ENCODE results near the gene ESF1.

- TF ChIP-seq CTCF (IDR thresholded peaks at IDR 0.05) (no peak), POLR2AphosphoS5 (IDR thresholded peaks at IDR 0.05; ENCODE audit: insufficient read depth in 1 of 2, low read depth in 1 of 2) (no peak), POLR2A (IDR thresholded peaks at IDR 0.05) (no peak)
Measured at GRCh38 chr20:13772529-13772928, 12.2 kb downstream of the ESF1 start.

All from vagina (tissue), 2 donors.